SK-N-SH (cell line): Measurements from ENCODE around the gene TMEM232. TPM values are rescaled to one million over a fixed set of nuclear protein-coding genes. Genes with fewer than 3 reads are reported as not detected.

Experiments
- CTCF ChIA-PET: fragments of 300-600, 350-600 bp; formaldehyde crosslinking; extraction: SDS; loops from one replicate; lab custom pipeline; 2021; lab: Yijun Ruan, JAX
- POLR2A ChIA-PET: fragments of 350-600 bp; sonication (Branson Sonifier 250); formaldehyde crosslinking; extraction: SDS; loops from one replicate; lab custom pipeline; 2020; ENCODE audit warnings: antibody characterized with exemption, inconsistent platforms; lab: Yijun Ruan, JAX
- DNase-seq: peaks from one replicate; pipeline ENCODE4 v3.0.0; 2012
- H2AFZ ChIP-seq: fragments of 200-600 bp; sonication (generic); 2 replicates; pipeline ENCODE4 v1.8.1; 2016; ENCODE audit warnings: antibody characterized with exemption, mild to moderate bottlenecking, low read depth
- H3F3A ChIP-seq: fragments of 200-600 bp; sonication (generic); replicated peaks from 2 replicates; pipeline ENCODE3; 2016; ENCODE audit warnings: antibody characterized with exemption, mild to moderate bottlenecking; ENCODE audit not compliant: insufficient read depth
- H3K27ac ChIP-seq, 2 experiments: fragments of 200-500 bp in 1 of 2; fragments of 200-600 bp in 1 of 2; sonication (Bioruptor generic) in 1 of 2; sonication (generic), shearing (Covaris generic) in 1 of 2; 2 replicates each; pipeline versions ENCODE4 v1.5.1 to v1.6.1; 2014 to 2016; ENCODE audit warnings: low read depth in 2 of 2, inconsistent platforms in 1 of 2, low read length in 1 of 2, mild to moderate bottlenecking in 1 of 2, mixed read lengths in 1 of 2
- H3K27me3 ChIP-seq: fragments of 200-600 bp; sonication (generic), shearing (Covaris generic); 2 replicates; pipeline ENCODE4 v1.6.1; 2016; ENCODE audit warnings: mixed run types; ENCODE audit not compliant: insufficient read depth
- H3K36me3 ChIP-seq, 2 experiments: fragments of 200-500 bp in 1 of 2; fragments of 200-600 bp in 1 of 2; sonication (Bioruptor generic) in 1 of 2; sonication (generic) in 1 of 2; replicated peaks in 1 of 2; 2 replicates each; pipeline versions ENCODE3 to v1.5.1; 2014 to 2016; ENCODE audit warnings: low read length in 1 of 2, mild to moderate bottlenecking in 1 of 2; ENCODE audit not compliant: insufficient read depth in 2 of 2, control insufficient read depth in 1 of 2
- H3K4me1 ChIP-seq, 2 experiments: fragments of 200-500 bp in 1 of 2; fragments of 200-600 bp in 1 of 2; sonication (Bioruptor generic) in 1 of 2; sonication (generic), shearing (Covaris generic) in 1 of 2; 2 replicates each; pipeline versions ENCODE4 v1.5.1 to v1.6.1; 2014 to 2016; ENCODE audit warnings: low read depth in 1 of 2, low read length in 1 of 2, mixed run types in 1 of 2; ENCODE audit not compliant: insufficient read depth in 2 of 2, control insufficient read depth in 1 of 2
- H3K4me2 ChIP-seq: fragments of 200-600 bp; sonication (generic), shearing (Covaris generic); 2 replicates; pipeline ENCODE4 v1.6.1; 2017; ENCODE audit warnings: mixed run types
- H3K4me3 ChIP-seq, 2 experiments: fragments of 200-500 bp in 1 of 2; fragments of 200-600 bp in 1 of 2; sonication (Bioruptor generic) in 1 of 2; sonication (generic), shearing (Covaris generic) in 1 of 2; 2 replicates each; pipeline versions ENCODE4 v1.5.1 to v1.8.1; 2014 to 2016; ENCODE audit warnings: low read depth in 2 of 2, inconsistent platforms in 1 of 2, low read length in 1 of 2, mild to moderate bottlenecking in 1 of 2, mixed read lengths in 1 of 2, moderate library complexity in 1 of 2
- H3K79me2 ChIP-seq: fragments of 200-600 bp; sonication (generic); 2 replicates; pipeline ENCODE4 v1.8.1; 2017; ENCODE audit warnings: mild to moderate bottlenecking; ENCODE audit not compliant: insufficient read depth
- H3K9ac ChIP-seq: fragments of 200-600 bp; sonication (generic); 2 replicates; pipeline ENCODE4 v1.6.1; 2017; ENCODE audit warnings: mixed run types
- H3K9me2 ChIP-seq: fragments of 200-600 bp; sonication (generic); 2 replicates; pipeline ENCODE4 v1.6.1; 2017; ENCODE audit warnings: mixed run types
- H3K9me3 ChIP-seq: fragments of 200-600 bp; sonication (generic); 2 replicates; pipeline ENCODE4 v1.6.1; 2017; ENCODE audit warnings: mixed run types, mild to moderate bottlenecking, moderate library complexity
- H4K20me1 ChIP-seq: fragments of 200-600 bp; sonication (generic); 2 replicates; pipeline ENCODE4 v1.6.1; 2017; ENCODE audit warnings: mild to moderate bottlenecking, mixed run types; ENCODE audit not compliant: insufficient read depth
- ELF1 ChIP-seq: IDR thresholded peaks from 2 replicates; pipeline ENCODE4 v1.4.0; 2012
- EZH2phosphoT487 ChIP-seq: fragments of 200-600 bp; sonication (generic); IDR thresholded peaks from 2 replicates; pipeline ENCODE4 v1.6.1; 2017; ENCODE audit warnings: low read depth, mixed run types, mild to moderate bottlenecking, antibody characterized with exemption, moderate library complexity, borderline replicate concordance
- FOSL2 ChIP-seq: IDR thresholded peaks from 2 replicates; pipeline ENCODE4 v1.4.0; 2012; ENCODE audit warnings: low read depth, mild to moderate bottlenecking, moderate library complexity, borderline replicate concordance
- GABPA ChIP-seq: IDR thresholded peaks from 2 replicates; pipeline ENCODE4 v1.4.0; 2012; ENCODE audit warnings: low read depth, mild to moderate bottlenecking
- IRF3 ChIP-seq: fragments of 150-350 bp; IDR thresholded peaks from 2 replicates; pipeline ENCODE4 v1.6.1; 2016; ENCODE audit warnings: mild to moderate bottlenecking, low read depth, low read length
- JUND ChIP-seq: IDR thresholded peaks from 2 replicates; pipeline ENCODE4 v1.4.0; 2012
- MEF2A ChIP-seq: IDR thresholded peaks from 2 replicates; pipeline ENCODE4 v1.4.0; 2012; ENCODE audit warnings: low read depth, borderline replicate concordance
- MXI1 ChIP-seq: IDR thresholded peaks from 2 replicates; pipeline ENCODE4 v1.6.1; 2012; ENCODE audit warnings: mild to moderate bottlenecking, low read depth, low read length, improper control_type of control experiment
- NRF1 ChIP-seq: IDR thresholded peaks from 2 replicates; pipeline ENCODE4 v1.6.1; 2012; ENCODE audit warnings: low read depth, mild to moderate bottlenecking, low read length
- PBX3 ChIP-seq: IDR thresholded peaks from 2 replicates; pipeline ENCODE4; 2012
- RCOR1 ChIP-seq: fragments of 150-350 bp; IDR thresholded peaks from 2 replicates; pipeline ENCODE4 v1.6.1; 2017; ENCODE audit warnings: antibody characterized with exemption, low read length
- RXRA ChIP-seq: IDR thresholded peaks from 2 replicates; pipeline ENCODE4 v1.4.0; 2012; ENCODE audit warnings: low read depth, mild to moderate bottlenecking, borderline replicate concordance
- SIN3A ChIP-seq: IDR thresholded peaks from 2 replicates; pipeline ENCODE4 v1.6.1; 2012; ENCODE audit warnings: low read depth, mild to moderate bottlenecking, low read length, moderate library complexity, borderline replicate concordance
- TEAD4 ChIP-seq: IDR thresholded peaks from 2 replicates; pipeline ENCODE4 v1.4.0; 2012; ENCODE audit warnings: mild to moderate bottlenecking, borderline replicate concordance; ENCODE audit not compliant: insufficient read depth
- ZBTB33 ChIP-seq: IDR thresholded peaks from 2 replicates; pipeline ENCODE4 v1.4.0; 2012; ENCODE audit warnings: low read depth, borderline replicate concordance
- WGBS: methylation state at CpG from one replicate; pipeline ENCODE4 v1.1.6; 2017; ENCODE audit warnings: low lambda C conversion rate; 5-methylcytosine and 5-hydroxymethylcytosine counted together
- polyA plus RNA-seq, 3 experiments: library from polyadenylated mRNA; depleted of rRNA; stranded (reverse); fragments of >200 nt; gene quantifications; 2 replicates each; pipeline ENCODE4 v1.2.3, GENCODE V29; 2012
- TF ChIP-seq, protein P1 (sequence below): fragments of 150-350 bp; IDR thresholded peaks from 2 replicates; pipeline ENCODE4 v1.6.1; 2017; ENCODE audit warnings: antibody characterized with exemption, low read length, low read depth, borderline replicate concordance
- TF ChIP-seq, protein P2 (sequence below): IDR thresholded peaks from 2 replicates; pipeline ENCODE4 v1.6.1; 2012; ENCODE audit warnings: mild to moderate bottlenecking, low read depth, low read length, moderate library complexity

The TMEM232 gene
- polyA plus RNA-seq, 1 of the 3 experiments (the other 2 are of a cell fraction) = 0.66 TPM

DNA sequence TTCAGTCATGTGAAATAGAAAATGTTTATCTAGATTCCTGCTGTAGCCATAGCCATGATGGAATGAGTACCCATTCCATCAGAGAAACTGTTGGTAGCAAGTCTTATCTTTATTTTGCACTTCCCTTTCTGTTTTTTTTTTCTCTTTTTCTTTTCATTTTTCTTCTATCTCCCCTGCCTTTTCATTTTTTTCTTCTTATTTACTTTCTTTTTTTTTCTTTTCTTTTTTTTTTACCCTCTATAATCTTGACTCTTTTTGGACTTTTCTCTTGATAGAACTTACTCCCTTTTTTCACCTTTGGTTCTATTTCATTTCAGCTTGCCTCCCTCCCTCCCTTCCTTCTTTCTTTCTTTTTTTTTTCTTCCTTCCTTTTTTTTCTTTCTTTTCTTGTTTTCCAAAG lies 27.7 kb upstream of the TMEM232 start:
- no peaks in the 10 kb centered on the region for H3K9me3 ChIP-seq
- peaks cover 48 to 85% of the 10 kb centered on the region in 2 experiments for H3K36me3 ChIP-seq
- H3F3A ChIP-seq = peaks cover 18% of the 10 kb centered on the region
- no peak overlapping the region; the same call in 1 of the 2 replicates for H3K9ac ChIP-seq
- no peak for DNase-seq
- no peaks in the 10 kb centered on the region for H3K79me2 ChIP-seq
- ChIA-PET CTCF (interaction anchor here (1.1 kb wide), 1 partner anchor 314 kb away, joined by 3 read pairs; no protein-coding TSS in a partner anchor), POLR2A (no interaction called here)
- H4K20me1 ChIP-seq = no peaks in the 10 kb centered on the region
- H3K27me3 ChIP-seq = no peaks in the 10 kb centered on the region
- H3K4me3 ChIP-seq = no peak overlapping the region
- no peaks in the 10 kb centered on the region for H3K4me1 ChIP-seq
- TF ChIP-seq GABPA (no peak), ELF1 (no peak)
- TF ChIP-seq, protein P1, sequence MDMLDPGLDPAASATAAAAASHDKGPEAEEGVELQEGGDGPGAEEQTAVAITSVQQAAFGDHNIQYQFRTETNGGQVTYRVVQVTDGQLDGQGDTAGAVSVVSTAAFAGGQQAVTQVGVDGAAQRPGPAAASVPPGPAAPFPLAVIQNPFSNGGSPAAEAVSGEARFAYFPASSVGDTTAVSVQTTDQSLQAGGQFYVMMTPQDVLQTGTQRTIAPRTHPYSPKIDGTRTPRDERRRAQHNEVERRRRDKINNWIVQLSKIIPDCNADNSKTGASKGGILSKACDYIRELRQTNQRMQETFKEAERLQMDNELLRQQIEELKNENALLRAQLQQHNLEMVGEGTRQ = no peak
- H3K9me2 ChIP-seq = no peaks in the 10 kb centered on the region
- H3K4me2 ChIP-seq = no peak overlapping the region
- 0 out of 4 replicates have a peak overlapping the region, but pooled peaks of 1 of the 2 experiments have one; percentile 3 for H3K27ac ChIP-seq
- H2AFZ ChIP-seq = no peak overlapping the region

GRCh38 chr5:110753600-110753999 lies 27.1 kb upstream of the TMEM232 start:
- Histone ChIP-seq H3K79me2 (no peaks in the 10 kb centered on the region), H3K9ac (no peak overlapping the region), H4K20me1 (no peaks in the 10 kb centered on the region), H3K4me3 (no peak overlapping the region), H3F3A (peaks cover 18% of the 10 kb centered on the region), H3K27ac (no peak overlapping the region), H3K9me2 (no peaks in the 10 kb centered on the region), H3K4me1 (no peaks in the 10 kb centered on the region), H3K36me3 (peaks cover 48 to 85% of the 10 kb centered on the region in 2 experiments), H2AFZ (no peak overlapping the region), H3K9me3 (no peaks in the 10 kb centered on the region), H3K27me3 (no peaks in the 10 kb centered on the region), H3K4me2 (no peak overlapping the region)
- ChIA-PET CTCF (interaction anchor here (0.6 to 1.3 kb wide), 4 partner anchors 9 to 444 kb away, joined by 3 read pairs; no protein-coding TSS in a partner anchor), POLR2A (no interaction called here)
- 95% methylated on average over 2 of the region's 2 CpGs for WGBS
- DNase-seq = no peak
- TF ChIP-seq JUND = no peak
- no peak for TF ChIP-seq IRF3
- no peak for TF ChIP-seq FOSL2
- TF ChIP-seq MXI1 = no peak
- no peak for TF ChIP-seq TEAD4
- TF ChIP-seq PBX3 = no peak
- TF ChIP-seq ZBTB33 = no peak
- no peak for TF ChIP-seq MEF2A
- TF ChIP-seq NRF1 = no peak
- TF ChIP-seq, protein P1 = no peak
- TF ChIP-seq GABPA = no peak
- no peak for TF ChIP-seq ELF1
- TF ChIP-seq, protein P2, sequence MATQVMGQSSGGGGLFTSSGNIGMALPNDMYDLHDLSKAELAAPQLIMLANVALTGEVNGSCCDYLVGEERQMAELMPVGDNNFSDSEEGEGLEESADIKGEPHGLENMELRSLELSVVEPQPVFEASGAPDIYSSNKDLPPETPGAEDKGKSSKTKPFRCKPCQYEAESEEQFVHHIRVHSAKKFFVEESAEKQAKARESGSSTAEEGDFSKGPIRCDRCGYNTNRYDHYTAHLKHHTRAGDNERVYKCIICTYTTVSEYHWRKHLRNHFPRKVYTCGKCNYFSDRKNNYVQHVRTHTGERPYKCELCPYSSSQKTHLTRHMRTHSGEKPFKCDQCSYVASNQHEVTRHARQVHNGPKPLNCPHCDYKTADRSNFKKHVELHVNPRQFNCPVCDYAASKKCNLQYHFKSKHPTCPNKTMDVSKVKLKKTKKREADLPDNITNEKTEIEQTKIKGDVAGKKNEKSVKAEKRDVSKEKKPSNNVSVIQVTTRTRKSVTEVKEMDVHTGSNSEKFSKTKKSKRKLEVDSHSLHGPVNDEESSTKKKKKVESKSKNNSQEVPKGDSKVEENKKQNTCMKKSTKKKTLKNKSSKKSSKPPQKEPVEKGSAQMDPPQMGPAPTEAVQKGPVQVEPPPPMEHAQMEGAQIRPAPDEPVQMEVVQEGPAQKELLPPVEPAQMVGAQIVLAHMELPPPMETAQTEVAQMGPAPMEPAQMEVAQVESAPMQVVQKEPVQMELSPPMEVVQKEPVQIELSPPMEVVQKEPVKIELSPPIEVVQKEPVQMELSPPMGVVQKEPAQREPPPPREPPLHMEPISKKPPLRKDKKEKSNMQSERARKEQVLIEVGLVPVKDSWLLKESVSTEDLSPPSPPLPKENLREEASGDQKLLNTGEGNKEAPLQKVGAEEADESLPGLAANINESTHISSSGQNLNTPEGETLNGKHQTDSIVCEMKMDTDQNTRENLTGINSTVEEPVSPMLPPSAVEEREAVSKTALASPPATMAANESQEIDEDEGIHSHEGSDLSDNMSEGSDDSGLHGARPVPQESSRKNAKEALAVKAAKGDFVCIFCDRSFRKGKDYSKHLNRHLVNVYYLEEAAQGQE = no peak
- TF ChIP-seq EZH2phosphoT487 = no peak
- TF ChIP-seq RCOR1 = no peak
- TF ChIP-seq RXRA = no peak
- no peak for TF ChIP-seq SIN3A
